Measurements from ENCODE around the gene DRD3.

DRD3 gene

DNA sequence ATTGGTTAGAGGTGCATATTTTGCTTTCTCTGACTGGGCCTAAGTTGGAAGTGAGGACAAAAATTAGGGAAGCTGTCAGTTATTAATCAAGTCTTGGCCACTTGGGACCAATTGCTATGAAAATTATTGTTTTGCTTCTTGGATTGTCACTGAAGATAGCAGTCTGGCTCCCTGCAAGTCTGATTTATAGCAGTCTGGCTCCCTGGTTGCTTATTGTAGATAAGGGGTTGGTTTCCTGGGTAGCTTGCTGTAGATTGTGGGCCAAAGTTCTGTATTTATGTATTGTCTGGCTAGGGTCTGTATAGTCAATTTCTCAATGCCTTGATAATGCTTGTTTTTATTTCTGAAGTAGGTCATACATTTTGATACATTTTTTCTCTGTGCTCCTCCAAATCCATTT lies 13.3 kb upstream of the DRD3 start:
- Histone ChIP-seq H3K4me3 (ENCODE audit: low read depth in 1 of 5, low read length in 5 of 5) (no peak overlapping the region), H3K9me3 (ENCODE audit: control insufficient read depth in 5 of 5, low read length in 5 of 5) (no peaks in the 10 kb centered on the region)

DNA sequence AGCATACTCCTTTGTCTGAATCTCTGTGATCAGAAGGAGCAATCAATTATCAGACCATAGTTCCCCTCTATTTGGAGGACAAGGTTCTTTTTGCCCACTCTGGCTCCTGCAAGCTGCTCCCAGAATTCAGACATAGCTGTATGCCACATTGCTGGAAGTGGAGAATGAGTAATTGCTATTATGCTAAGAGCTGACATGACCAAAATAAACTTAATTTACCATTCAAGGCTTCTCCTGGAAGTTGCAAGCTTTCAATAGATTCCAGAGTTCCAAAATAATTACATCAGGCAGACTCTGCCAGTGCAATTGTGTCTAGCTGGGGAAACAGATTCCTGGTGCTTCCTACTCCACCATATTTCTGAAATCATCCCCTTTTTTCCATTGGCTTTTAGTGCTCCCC lies 7.6 kb upstream of the DRD3 start:
- Histone ChIP-seq H3K4me3 (ENCODE audit: low read depth in 1 of 5, low read length in 5 of 5) (no peak overlapping the region), H3K9ac (ENCODE audit: low read length in 5 of 5) (no peak overlapping the region), H3K27ac (ENCODE audit: low read depth, low read length) (no peak overlapping the region), H3K9me3 (ENCODE audit: control insufficient read depth in 5 of 5, low read length in 5 of 5) (peaks cover 3 to 10% (median 6%) of the 10 kb centered on the region in 5 donors), H3K4me1 (ENCODE audit: control insufficient read depth in 5 of 5, insufficient read depth in 5 of 5, low read length in 5 of 5) (no peaks in the 10 kb centered on the region), H3K36me3 (ENCODE audit: control insufficient read depth in 5 of 5, insufficient read depth in 5 of 5, low read length in 5 of 5) (no peaks in the 10 kb centered on the region), H3K27me3 (ENCODE audit: control insufficient read depth in 5 of 5, insufficient read depth in 4 of 5, low read length in 5 of 5) (peaks cover 0 to 3% (median 0%) of the 10 kb centered on the region in 5 donors)

More for the DNA sequence above, 13.3 kb upstream of the DRD3 start:
- no peaks in the 10 kb centered on the region for H3K36me3 ChIP-seq (ENCODE audit: control insufficient read depth in 5 of 5, insufficient read depth in 5 of 5, low read length in 5 of 5)
- no peaks in the 10 kb centered on the region for H3K4me1 ChIP-seq (ENCODE audit: control insufficient read depth in 5 of 5, insufficient read depth in 5 of 5, low read length in 5 of 5)
- H3K9ac ChIP-seq (ENCODE audit: low read length in 5 of 5), result no peak overlapping the region
- no peak overlapping the region for H3K27ac ChIP-seq (ENCODE audit: low read depth, low read length)
- peaks cover 0 to 3% (median 0%) of the 10 kb centered on the region in 5 donors for H3K27me3 ChIP-seq (ENCODE audit: control insufficient read depth in 5 of 5, insufficient read depth in 4 of 5, low read length in 5 of 5)

DNA sequence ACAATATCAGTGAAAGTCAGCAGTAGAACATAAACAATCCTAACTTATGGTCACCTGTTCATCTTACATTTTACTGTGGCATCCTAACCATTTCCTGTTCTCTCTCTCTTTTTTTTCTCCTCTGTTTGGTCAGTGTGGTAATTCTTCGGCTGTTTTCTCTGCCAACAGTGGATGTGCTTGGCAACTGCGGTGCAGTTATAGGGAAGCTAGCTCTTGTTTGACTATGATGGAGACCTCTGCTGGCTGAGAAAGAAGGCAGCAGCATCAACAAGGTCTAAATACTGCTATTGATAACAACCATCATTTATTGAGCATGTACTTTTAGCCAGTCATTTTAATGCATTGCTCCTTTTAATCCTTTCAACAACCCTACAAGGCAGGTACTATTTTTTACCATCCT lies 723 bp upstream of the DRD3 start:
- Histone ChIP-seq H3K9me3 (ENCODE audit: control insufficient read depth in 5 of 5, low read length in 5 of 5) (peaks cover 0 to 3% (median 2%) of the 10 kb centered on the region in 5 donors), H3K36me3 (ENCODE audit: control insufficient read depth in 5 of 5, insufficient read depth in 5 of 5, low read length in 5 of 5) (no peaks in the 10 kb centered on the region), H3K27ac (ENCODE audit: low read depth, low read length) (no peak overlapping the region), H3K27me3 (ENCODE audit: control insufficient read depth in 5 of 5, insufficient read depth in 4 of 5, low read length in 5 of 5) (no peaks in the 10 kb centered on the region), H3K4me3 (ENCODE audit: low read depth in 1 of 5, low read length in 5 of 5) (no peak overlapping the region), H3K4me1 (ENCODE audit: control insufficient read depth in 5 of 5, insufficient read depth in 5 of 5, low read length in 5 of 5) (no peaks in the 10 kb centered on the region), H3K9ac (ENCODE audit: low read length in 5 of 5) (no peak overlapping the region)

DNA sequence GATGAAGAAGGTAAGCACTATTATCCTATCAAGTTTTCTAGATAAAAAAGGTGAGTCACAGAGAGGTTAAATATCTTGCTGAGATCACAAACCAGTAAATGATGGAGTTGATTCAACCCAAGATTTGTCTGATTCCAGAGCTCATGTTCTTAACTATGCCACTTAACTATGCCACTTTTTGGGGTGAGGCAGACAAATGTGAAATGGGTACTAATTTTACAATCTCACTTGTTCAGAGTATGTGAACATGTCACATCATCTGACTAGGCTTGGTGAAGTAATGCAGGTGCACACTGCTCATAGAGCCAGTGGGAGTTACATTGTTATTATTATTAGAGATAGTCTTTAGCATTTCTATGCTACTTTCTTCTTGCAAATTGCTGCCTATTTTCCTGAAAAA lies 2.0 kb downstream of the DRD3 start:
- Histone ChIP-seq H3K9ac (ENCODE audit: low read length in 5 of 5) (no peak overlapping the region), H3K4me1 (ENCODE audit: control insufficient read depth in 5 of 5, insufficient read depth in 5 of 5, low read length in 5 of 5) (no peaks in the 10 kb centered on the region), H3K36me3 (ENCODE audit: control insufficient read depth in 5 of 5, insufficient read depth in 5 of 5, low read length in 5 of 5) (no peaks in the 10 kb centered on the region), H3K27me3 (ENCODE audit: control insufficient read depth in 5 of 5, insufficient read depth in 4 of 5, low read length in 5 of 5) (no peaks in the 10 kb centered on the region), H3K27ac (ENCODE audit: low read depth, low read length) (no peak overlapping the region), H3K4me3 (ENCODE audit: low read depth in 1 of 5, low read length in 5 of 5) (no peak overlapping the region), H3K9me3 (ENCODE audit: control insufficient read depth in 5 of 5, low read length in 5 of 5) (no peaks in the 10 kb centered on the region)

DNA sequence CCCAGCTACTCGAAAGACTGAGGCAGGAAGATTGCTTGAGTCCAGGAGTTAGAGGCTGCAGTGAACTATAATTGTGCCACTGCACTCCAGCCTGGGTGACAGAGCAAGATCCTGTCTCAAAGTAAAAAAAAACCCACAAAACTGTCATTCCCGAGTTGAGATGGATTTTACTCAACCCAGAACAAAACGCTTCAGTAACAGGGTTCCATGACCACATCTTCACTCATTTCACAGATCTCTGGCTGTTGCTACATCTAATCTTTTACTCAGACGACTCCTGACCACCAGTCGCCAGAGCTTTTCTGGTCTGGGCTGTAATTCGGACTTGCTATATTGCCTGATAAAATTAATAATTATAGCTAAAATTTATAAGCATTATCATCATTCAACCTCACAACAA lies 2.4 kb downstream of the DRD3 start:
- H3K9ac ChIP-seq (ENCODE audit: low read length in 5 of 5), result no peak overlapping the region
- H3K4me3 ChIP-seq (ENCODE audit: low read depth in 1 of 5, low read length in 5 of 5), result no peak overlapping the region
- H3K27ac ChIP-seq (ENCODE audit: low read depth, low read length), result no peak overlapping the region
- H3K36me3 ChIP-seq (ENCODE audit: control insufficient read depth in 5 of 5, insufficient read depth in 5 of 5, low read length in 5 of 5), result no peaks in the 10 kb centered on the region
- H3K4me1 ChIP-seq (ENCODE audit: control insufficient read depth in 5 of 5, insufficient read depth in 5 of 5, low read length in 5 of 5), result no peaks in the 10 kb centered on the region
- no peaks in the 10 kb centered on the region for H3K9me3 ChIP-seq (ENCODE audit: control insufficient read depth in 5 of 5, low read length in 5 of 5)
- no peaks in the 10 kb centered on the region for H3K27me3 ChIP-seq (ENCODE audit: control insufficient read depth in 5 of 5, insufficient read depth in 4 of 5, low read length in 5 of 5)

DNA sequence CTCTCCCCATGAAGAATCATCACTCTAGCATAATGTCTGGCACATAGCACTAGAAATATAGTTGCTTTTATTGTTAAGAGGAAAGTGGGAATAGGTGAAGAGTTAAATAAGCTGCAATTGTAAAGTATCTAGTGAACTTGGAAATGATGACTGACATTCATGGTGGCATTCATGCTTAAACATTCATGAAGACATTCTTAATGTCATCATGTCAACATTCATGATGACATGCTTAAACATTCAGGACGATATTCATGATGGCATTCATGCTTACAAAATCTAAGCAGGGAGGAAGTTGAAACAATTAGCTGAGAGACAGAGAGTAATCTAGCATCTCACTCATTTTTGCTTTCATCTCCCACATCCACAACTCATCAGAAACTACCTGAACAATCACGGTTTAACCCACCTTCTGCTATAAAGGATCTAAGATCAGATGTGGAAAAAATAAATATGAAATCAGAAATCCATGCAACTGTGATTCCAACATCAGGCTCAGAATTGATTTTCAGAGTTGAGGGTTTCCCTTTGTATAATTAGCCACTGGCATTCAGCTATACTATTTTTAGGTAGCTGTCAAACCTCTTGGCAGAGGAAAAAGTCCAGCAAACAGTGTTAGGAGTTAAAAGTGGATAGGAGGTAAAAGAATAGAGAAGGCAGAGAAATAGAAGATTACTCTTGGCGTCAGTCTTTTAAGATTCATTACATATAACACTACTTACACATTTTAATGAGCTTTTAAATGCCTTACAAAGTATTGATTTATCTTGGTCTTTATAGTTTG lies 3.5 kb downstream of the DRD3 start:
- no peak overlapping the region for H3K27ac ChIP-seq (ENCODE audit: low read depth, low read length)
- H3K4me1 ChIP-seq (ENCODE audit: control insufficient read depth in 5 of 5, insufficient read depth in 5 of 5, low read length in 5 of 5), result no peaks in the 10 kb centered on the region
- no peaks in the 10 kb centered on the region for H3K36me3 ChIP-seq (ENCODE audit: control insufficient read depth in 5 of 5, insufficient read depth in 5 of 5, low read length in 5 of 5)
- H3K27me3 ChIP-seq (ENCODE audit: control insufficient read depth in 5 of 5, insufficient read depth in 4 of 5, low read length in 5 of 5), result no peaks in the 10 kb centered on the region
- H3K4me3 ChIP-seq (ENCODE audit: low read depth in 1 of 5, low read length in 5 of 5), result no peak overlapping the region
- no peak overlapping the region for H3K9ac ChIP-seq (ENCODE audit: low read length in 5 of 5)
- H3K9me3 ChIP-seq (ENCODE audit: control insufficient read depth in 5 of 5, low read length in 5 of 5), result no peaks in the 10 kb centered on the region

DNA sequence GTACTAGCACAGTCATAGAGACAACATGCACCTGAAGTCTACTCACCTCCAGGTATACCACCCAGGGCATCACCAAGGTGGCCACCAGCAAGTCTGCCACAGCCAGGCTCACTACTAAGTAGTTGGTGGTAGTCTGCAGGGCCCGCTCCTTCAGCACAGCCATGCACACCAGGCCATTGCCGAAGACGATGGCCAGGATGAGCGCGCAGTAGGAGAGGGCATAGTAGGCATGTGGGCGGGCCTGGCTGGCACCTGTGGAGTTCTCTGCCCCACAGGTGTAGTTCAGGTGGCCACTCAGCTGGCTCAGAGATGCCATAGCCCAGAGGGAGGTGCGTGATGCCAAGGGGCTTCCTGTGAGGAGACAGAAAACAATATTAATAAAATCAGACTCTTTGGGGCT lies 7.2 kb downstream of the DRD3 start:
- no peaks in the 10 kb centered on the region for H3K27me3 ChIP-seq (ENCODE audit: control insufficient read depth in 5 of 5, insufficient read depth in 4 of 5, low read length in 5 of 5)
- no peak overlapping the region for H3K9ac ChIP-seq (ENCODE audit: low read length in 5 of 5)
- H3K36me3 ChIP-seq (ENCODE audit: control insufficient read depth in 5 of 5, insufficient read depth in 5 of 5, low read length in 5 of 5), result no peaks in the 10 kb centered on the region
- no peaks in the 10 kb centered on the region for H3K9me3 ChIP-seq (ENCODE audit: control insufficient read depth in 5 of 5, low read length in 5 of 5)
- H3K4me1 ChIP-seq (ENCODE audit: control insufficient read depth in 5 of 5, insufficient read depth in 5 of 5, low read length in 5 of 5), result no peaks in the 10 kb centered on the region
- no peak overlapping the region for H3K4me3 ChIP-seq (ENCODE audit: low read depth in 1 of 5, low read length in 5 of 5)
- no peak overlapping the region for H3K27ac ChIP-seq (ENCODE audit: low read depth, low read length)

DNA sequence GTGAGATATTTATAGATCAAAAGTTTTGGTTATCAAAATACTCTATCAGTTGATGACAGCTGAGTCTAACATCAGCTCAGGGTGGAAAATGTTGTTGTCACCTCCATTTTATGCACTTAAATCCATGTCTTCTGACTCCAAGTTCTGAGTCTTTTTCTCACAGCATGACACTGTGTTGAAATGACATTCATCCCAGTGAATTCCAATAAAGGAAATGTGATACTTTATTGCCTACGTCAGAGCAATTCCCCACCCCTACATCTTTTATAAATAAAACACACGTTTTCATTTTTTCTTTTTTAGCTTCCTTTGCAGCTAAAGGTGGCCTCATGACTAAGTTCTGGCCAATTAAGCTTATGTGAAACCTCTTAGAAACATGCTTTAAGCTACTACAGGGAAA lies 10.7 kb downstream of the DRD3 start:
- Histone ChIP-seq H3K27ac (ENCODE audit: low read depth, low read length) (no peak overlapping the region), H3K27me3 (ENCODE audit: control insufficient read depth in 5 of 5, insufficient read depth in 4 of 5, low read length in 5 of 5) (no peaks in the 10 kb centered on the region), H3K4me1 (ENCODE audit: control insufficient read depth in 5 of 5, insufficient read depth in 5 of 5, low read length in 5 of 5) (no peaks in the 10 kb centered on the region), H3K9me3 (ENCODE audit: control insufficient read depth in 5 of 5, low read length in 5 of 5) (no peaks in the 10 kb centered on the region), H3K36me3 (ENCODE audit: control insufficient read depth in 5 of 5, insufficient read depth in 5 of 5, low read length in 5 of 5) (no peaks in the 10 kb centered on the region), H3K4me3 (ENCODE audit: low read depth in 1 of 5, low read length in 5 of 5) (no peak overlapping the region), H3K9ac (ENCODE audit: low read length in 5 of 5) (no peak overlapping the region)

DNA sequence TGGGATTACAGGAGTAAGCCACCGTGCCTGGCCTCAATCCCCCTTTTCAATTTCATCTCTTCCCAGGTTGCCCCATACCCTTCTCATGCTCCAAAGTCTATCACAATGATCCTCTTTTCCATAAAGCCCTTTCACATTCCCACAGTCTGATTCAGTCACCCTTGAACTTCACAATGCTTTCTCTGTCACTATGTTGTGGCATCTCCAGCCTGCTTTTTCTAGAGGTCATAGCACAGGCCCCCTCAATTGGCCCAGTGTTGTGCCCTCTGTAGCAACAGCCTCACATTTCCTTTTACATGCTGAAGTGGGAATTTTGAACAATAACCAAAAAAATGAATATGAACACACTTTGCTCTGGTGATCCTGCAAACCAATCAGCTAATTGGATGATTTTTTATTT lies 21.5 kb downstream of the DRD3 start:
- Histone ChIP-seq H3K9ac (ENCODE audit: low read length in 5 of 5) (no peak overlapping the region), H3K4me3 (ENCODE audit: low read depth in 1 of 5, low read length in 5 of 5) (no peak overlapping the region), H3K27ac (ENCODE audit: low read depth, low read length) (no peak overlapping the region), H3K36me3 (ENCODE audit: control insufficient read depth in 5 of 5, insufficient read depth in 5 of 5, low read length in 5 of 5) (no peaks in the 10 kb centered on the region), H3K4me1 (ENCODE audit: control insufficient read depth in 5 of 5, insufficient read depth in 5 of 5, low read length in 5 of 5) (peaks cover 0 to 7% (median 7%) of the 10 kb centered on the region in 5 donors), H3K9me3 (ENCODE audit: control insufficient read depth in 5 of 5, low read length in 5 of 5) (no peaks in the 10 kb centered on the region), H3K27me3 (ENCODE audit: control insufficient read depth in 5 of 5, insufficient read depth in 4 of 5, low read length in 5 of 5) (peaks cover 0 to 3% (median 0%) of the 10 kb centered on the region in 5 donors)

DNA sequence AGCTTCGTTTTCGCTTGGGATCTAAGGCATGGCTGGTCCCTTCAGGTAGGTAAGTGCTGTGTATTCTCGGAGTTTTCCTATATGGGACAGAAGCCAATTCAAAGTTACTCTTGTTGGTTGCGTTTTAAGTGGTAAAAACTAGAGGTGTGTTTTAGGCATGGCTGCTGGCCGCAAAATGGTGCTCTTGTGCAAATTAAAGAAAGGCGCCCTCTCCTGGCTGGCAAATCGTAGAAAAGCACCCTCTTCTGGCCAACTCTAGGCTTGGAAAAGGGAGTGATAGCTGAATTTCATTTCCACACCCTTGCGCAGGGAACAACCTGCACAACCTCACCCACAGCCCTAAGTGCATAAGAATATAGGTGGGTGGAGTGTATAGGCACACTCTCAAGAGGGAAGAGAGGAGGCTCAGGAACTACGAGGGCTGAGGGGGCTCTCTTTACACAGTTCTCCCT lies 23.5 kb downstream of the DRD3 start:
- H3K9me3 ChIP-seq (ENCODE audit: control insufficient read depth in 5 of 5, low read length in 5 of 5), result no peaks in the 10 kb centered on the region
- H3K4me3 ChIP-seq (ENCODE audit: low read depth in 1 of 5, low read length in 5 of 5), result no peak overlapping the region
- no peak overlapping the region for H3K9ac ChIP-seq (ENCODE audit: low read length in 5 of 5)
- peaks cover 0 to 3% (median 0%) of the 10 kb centered on the region in 5 donors for H3K27me3 ChIP-seq (ENCODE audit: control insufficient read depth in 5 of 5, insufficient read depth in 4 of 5, low read length in 5 of 5)
- peaks cover 0 to 9% (median 7%) of the 10 kb centered on the region in 5 donors for H3K4me1 ChIP-seq (ENCODE audit: control insufficient read depth in 5 of 5, insufficient read depth in 5 of 5, low read length in 5 of 5)
- no peak overlapping the region for H3K27ac ChIP-seq (ENCODE audit: low read depth, low read length)
- no peaks in the 10 kb centered on the region for H3K36me3 ChIP-seq (ENCODE audit: control insufficient read depth in 5 of 5, insufficient read depth in 5 of 5, low read length in 5 of 5)
